Femur (tissue), 1 donor: ENCODE data around the gene CHST13.
"Not testable (repeated sequence)": the region's sequence is repeated elsewhere in the genome, so short reads cannot be mapped to it uniquely, and the experiment has no call there.

ENCODE experiments used
- DNase-seq: peaks from one replicate; pipeline ENCODE4 v3.0.0-alpha.2; 2017

Gene CHST13

GRCh38 chr3:126556637-126557414, 32.9 kb downstream of the CHST13 start:
- no peak for DNase-seq

GRCh38 chr3:126557415-126557745, 33.4 kb downstream of the CHST13 start:
- no peak for DNase-seq

- DNase-seq = no peak
Observed at GRCh38 chr3:126557761-126558160, 33.8 kb downstream of the CHST13 start.

GRCh38 chr3:126558336-126559071, 34.5 kb downstream of the CHST13 start, which contains the start of gene C3orf22:
TSS of gene C3orf22 (minus strand) at chr3:126558932. CDS start at chr3:126553390, 5,542 bp downstream.
- no peak for DNase-seq

GRCh38 chr3:126562737-126563276, 38.9 kb downstream of the CHST13 start:
- no peak for DNase-seq

GRCh38 chr3:126567696-126568438, 43.9 kb downstream of the CHST13 start:
- DNase-seq = no peak

GRCh38 chr3:126568776-126569342, 44.9 kb downstream of the CHST13 start:
- no peak for DNase-seq

GRCh38 chr3:126569390-126569975, 45.5 kb downstream of the CHST13 start:
- DNase-seq = no peak

- no peak for DNase-seq
Observed at GRCh38 chr3:126570103-126570541, 46.2 kb downstream of the CHST13 start.

GRCh38 chr3:126571078-126571477, 47.1 kb downstream of the CHST13 start:
- no peak for DNase-seq

GRCh38 chr3:126573492-126574117, 49.6 kb downstream of the CHST13 start:
- no peak for DNase-seq

GRCh38 chr3:126577261-126577660, 53.3 kb downstream of the CHST13 start:
- DNase-seq = no peak

GRCh38 chr3:126578702-126579101, 54.7 kb downstream of the CHST13 start:
- no peak for DNase-seq

GRCh38 chr3:126580746-126581145, 56.8 kb downstream of the CHST13 start:
- no peak for DNase-seq

GRCh38 chr3:126581569-126581968, 57.6 kb downstream of the CHST13 start:
- no peak for DNase-seq

- no peak for DNase-seq
Observed at GRCh38 chr3:126582311-126582710, 58.4 kb downstream of the CHST13 start.

GRCh38 chr3:126591515-126591914, 67.6 kb downstream of the CHST13 start:
- not testable (repeated sequence) for DNase-seq
